GM18909 (cell line): ENCODE measurements around the gene EHMT2.
"Not testable (repeated sequence)": the region's sequence is repeated elsewhere in the genome, so short reads cannot be mapped to it uniquely, and the experiment has no call there.

Experiments
- ATAC-seq: cut with Tn5 transposase; IDR thresholded peaks from one replicate; pipeline ENCODE4 v1.9.1; 2021; ENCODE audit warnings: mild to moderate bottlenecking; ENCODE audit not compliant: unreplicated experiment, poor library complexity

The EHMT2 gene

GRCh38 chr6:31874084-31874670 is 23.3 kb downstream of the EHMT2 start:
- ATAC-seq: no peak

GRCh38 chr6:31871046-31871659 is 26.3 kb downstream of the EHMT2 start:
- ATAC-seq: no peak

- no peak for ATAC-seq
Observed at GRCh38 chr6:31870385-31870921, 27.0 kb downstream of the EHMT2 start.

GRCh38 chr6:31869343-31869742 is 28.2 kb downstream of the EHMT2 start:
- no peak for ATAC-seq

GRCh38 chr6:31868658-31868971 is 28.9 kb downstream of the EHMT2 start:
- ATAC-seq: not testable (repeated sequence)

GRCh38 chr6:31865205-31866118 is 32.0 kb downstream of the EHMT2 start:
- ATAC-seq: no peak

GRCh38 chr6:31864818-31865204 is 32.7 kb downstream of the EHMT2 start:
- ATAC-seq: no peak

GRCh38 chr6:31864123-31864562 is 33.4 kb downstream of the EHMT2 start:
- ATAC-seq: not testable (repeated sequence)

GRCh38 chr6:31862344-31863235 is 34.9 kb downstream of the EHMT2 start, which contains the start of gene NEU1:
TSS of gene NEU1 (minus strand) at chr6:31862821. CDS start at chr6:31862776, 45 bp downstream.
- peak; percentile 92 for ATAC-seq

- ATAC-seq: no peak
Observed at GRCh38 chr6:31861919-31862343, 35.6 kb downstream of the EHMT2 start.

GRCh38 chr6:31861150-31861549 is 36.3 kb downstream of the EHMT2 start:
- no peak for ATAC-seq

- ATAC-seq: no peak
Observed at GRCh38 chr6:31860349-31860748, 37.1 kb downstream of the EHMT2 start.

GRCh38 chr6:31859923-31860322 is 37.6 kb downstream of the EHMT2 start:
- ATAC-seq: no peak

GRCh38 chr6:31858707-31859106 is 38.8 kb downstream of the EHMT2 start:
- ATAC-seq: no peak

GRCh38 chr6:31857774-31858173 is 39.7 kb downstream of the EHMT2 start:
- not testable (repeated sequence) for ATAC-seq

GRCh38 chr6:31851980-31852718 is 45.3 kb downstream of the EHMT2 start:
- ATAC-seq: not testable (repeated sequence)

GRCh38 chr6:31851485-31851832 is 46.0 kb downstream of the EHMT2 start:
- no peak for ATAC-seq

- ATAC-seq: no peak
Observed at GRCh38 chr6:31850765-31851484, 46.6 kb downstream of the EHMT2 start.
